OCI-LY7 (cell line): ENCODE data around the gene NFKB2.

Source experiments
- EZH2phosphoT487 ChIP-seq: fragments of 200-600 bp; sonication (generic); IDR thresholded peaks from 2 replicates; pipeline ENCODE4 v1.6.1; 2018; ENCODE audit warnings: low read depth, borderline replicate concordance, mild to moderate bottlenecking, mixed run types, antibody characterized with exemption, low read length, moderate library complexity, mixed read lengths
- TF ChIP-seq, protein P1 (sequence below): fragments of 200-600 bp; sonication (generic); conservative IDR thresholded peaks from 2 replicates; pipeline ENCODE4 v1.5.1; 2014; ENCODE audit warnings: mild to moderate bottlenecking, antibody characterized with exemption, low read length, moderate library complexity, mixed read lengths

DNA sequence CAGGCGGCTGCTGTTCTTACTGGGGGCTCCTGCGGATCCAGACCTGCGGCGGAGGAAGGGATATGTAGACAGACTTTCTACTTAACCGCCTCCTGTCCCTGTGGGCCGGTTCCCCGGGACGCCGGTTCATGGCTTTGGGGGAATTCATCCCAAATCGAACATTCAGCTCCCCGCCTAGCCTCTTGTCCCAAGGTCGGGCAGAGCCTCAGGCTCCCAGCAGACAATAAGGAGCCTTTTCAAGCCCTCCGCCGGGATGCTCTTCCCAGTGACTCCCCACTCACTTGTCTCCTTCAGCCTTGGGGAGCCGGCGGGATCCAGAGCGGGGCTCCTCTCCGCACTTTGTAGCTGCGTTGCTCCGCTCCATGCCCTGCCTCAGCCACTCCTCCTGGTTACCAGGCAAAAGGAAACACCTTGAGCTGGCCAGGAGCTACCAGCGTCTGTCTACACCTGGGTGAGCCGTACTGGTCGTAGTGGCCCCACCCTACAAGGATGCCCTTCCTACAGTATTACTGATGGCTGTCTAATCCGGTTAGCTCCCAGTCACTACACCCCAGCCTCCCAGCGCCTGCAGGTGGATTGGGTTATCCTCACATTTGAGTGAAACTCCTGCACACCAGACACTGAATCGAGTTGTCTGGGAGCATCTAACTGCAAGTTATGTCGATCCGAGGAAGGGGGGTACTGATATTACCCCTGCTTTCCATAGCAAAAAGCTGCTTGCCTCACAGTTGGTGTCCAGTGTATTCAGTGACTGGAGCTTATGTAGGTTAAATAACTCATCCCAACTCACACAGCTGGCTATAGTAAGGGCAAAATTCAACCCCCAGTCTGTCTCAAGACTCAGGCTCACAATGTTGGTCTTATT is 55.8 kb downstream of the NFKB2 start, which contains the start of gene C10orf95:
- TF ChIP-seq, protein P1, sequence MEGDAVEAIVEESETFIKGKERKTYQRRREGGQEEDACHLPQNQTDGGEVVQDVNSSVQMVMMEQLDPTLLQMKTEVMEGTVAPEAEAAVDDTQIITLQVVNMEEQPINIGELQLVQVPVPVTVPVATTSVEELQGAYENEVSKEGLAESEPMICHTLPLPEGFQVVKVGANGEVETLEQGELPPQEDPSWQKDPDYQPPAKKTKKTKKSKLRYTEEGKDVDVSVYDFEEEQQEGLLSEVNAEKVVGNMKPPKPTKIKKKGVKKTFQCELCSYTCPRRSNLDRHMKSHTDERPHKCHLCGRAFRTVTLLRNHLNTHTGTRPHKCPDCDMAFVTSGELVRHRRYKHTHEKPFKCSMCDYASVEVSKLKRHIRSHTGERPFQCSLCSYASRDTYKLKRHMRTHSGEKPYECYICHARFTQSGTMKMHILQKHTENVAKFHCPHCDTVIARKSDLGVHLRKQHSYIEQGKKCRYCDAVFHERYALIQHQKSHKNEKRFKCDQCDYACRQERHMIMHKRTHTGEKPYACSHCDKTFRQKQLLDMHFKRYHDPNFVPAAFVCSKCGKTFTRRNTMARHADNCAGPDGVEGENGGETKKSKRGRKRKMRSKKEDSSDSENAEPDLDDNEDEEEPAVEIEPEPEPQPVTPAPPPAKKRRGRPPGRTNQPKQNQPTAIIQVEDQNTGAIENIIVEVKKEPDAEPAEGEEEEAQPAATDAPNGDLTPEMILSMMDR, result no peak
- no peak for TF ChIP-seq EZH2phosphoT487
